HCT116 (cell line): ENCODE results near the gene GPRC5C. TPM values are rescaled to one million over a fixed set of nuclear protein-coding genes. Genes with fewer than 3 reads are reported as not detected.

Experiments
- ATAC-seq: fragments of 200-7000 bp; cut with Tn5 transposase; 2 replicates; pipeline ENCODE4 v1.9.1; 2020; ENCODE audit warnings: mild to moderate bottlenecking, moderate library complexity
- BruUV-seq: library from RNA; stranded (reverse); fragments of 400-500 nt; replicated peaks from 2 replicates; lab custom pipeline; 2021; lab: Mats Ljungman, UMichigan
- CTCF ChIA-PET: fragments of 300-600 bp; sonication (Branson Sonifier 250); formaldehyde crosslinking; loops from one replicate; lab custom pipeline; 2021; ENCODE audit warnings: antibody characterized with exemption; lab: Charles Lee
- POLR2A ChIA-PET: fragments of 300-600, 350-600 bp; sonication (Branson Sonifier 250); formaldehyde crosslinking; loops from one replicate; lab custom pipeline; 2021; ENCODE audit warnings: antibody characterized with exemption; lab: Charles Lee
- RAD21 ChIA-PET, 2 experiments: fragments of 300-600 bp; sonication (Branson Sonifier 250); formaldehyde crosslinking; loops; one replicate each; lab custom pipeline; 2023; ENCODE audit warnings: low total read pairs in 2 of 2; ENCODE audit not compliant: uncharacterized antibody in 2 of 2, unreplicated experiment in 2 of 2, low non-redundant PET in 1 of 2; lab: Charles Lee
- DNase-seq: peaks from one replicate; pipeline ENCODE4 v3.0.0-alpha.2; 2010; ENCODE audit warnings: low read depth, low spot score
- H2AFZ ChIP-seq: fragments of 200-600 bp; shearing (Covaris generic), sonication (generic); 2 replicates; pipeline ENCODE4 v1.6.1; 2017; ENCODE audit warnings: low read depth, mixed run types, mixed read lengths, antibody characterized with exemption, low read length; ENCODE audit not compliant: poor library complexity, severe bottlenecking
- H3K27ac ChIP-seq: 2 replicates; pipeline ENCODE4 v1.5.1; 2012; ENCODE audit warnings: low read depth, low read length
- H3K27me3 ChIP-seq: fragments of 200-600 bp; sonication (generic); 2 replicates; pipeline ENCODE4 v1.6.1; 2016; ENCODE audit warnings: mixed run types, low read length, mixed read lengths; ENCODE audit not compliant: insufficient read depth
- H3K36me3 ChIP-seq, 2 experiments: fragments of 200-500 bp in 1 of 2; fragments of 200-600 bp in 1 of 2; sonication (Bioruptor generic) in 1 of 2; sonication (generic) in 1 of 2; 2 replicates each; pipeline versions ENCODE4 v1.5.1 to v1.6.1; 2014 to 2016; ENCODE audit warnings: low read length in 2 of 2, inconsistent platforms in 1 of 2, mixed read lengths in 1 of 2, mixed run types in 1 of 2; ENCODE audit not compliant: insufficient read depth in 2 of 2, control insufficient read depth in 1 of 2
- H3K4me1 ChIP-seq, 2 experiments: fragments of 200-600 bp in 1 of 2; sonication (generic) in 1 of 2; 2 replicates each; pipeline versions ENCODE4 v1.5.1 to v1.6.1; 2012 to 2017; ENCODE audit warnings: low read length in 2 of 2, inconsistent platforms in 1 of 2, mild to moderate bottlenecking in 1 of 2, mixed read lengths in 1 of 2, mixed run types in 1 of 2, moderate library complexity in 1 of 2; ENCODE audit not compliant: insufficient read depth in 2 of 2, control insufficient read depth in 1 of 2
- H3K4me2 ChIP-seq: fragments of 200-600 bp; sonication (generic); 2 replicates; pipeline ENCODE4 v1.6.1; 2017; ENCODE audit warnings: mixed run types, low read length, mixed read lengths
- H3K4me3 ChIP-seq, 2 experiments: fragments of 200-600 bp in 1 of 2; sonication (generic) in 1 of 2; replicated peaks in 1 of 2; 2 replicates each; pipeline ENCODE4 v1.5.1; 2011 to 2016; ENCODE audit warnings: low read length in 2 of 2, control low read depth in 1 of 2, low read depth in 1 of 2, mild to moderate bottlenecking in 1 of 2, mixed read lengths in 1 of 2, mixed run types in 1 of 2
- H3K79me2 ChIP-seq: fragments of 200-600 bp; sonication (generic); 2 replicates; pipeline ENCODE4 v1.6.1; 2017; ENCODE audit warnings: mild to moderate bottlenecking, mixed run types, low read length, moderate library complexity, mixed read lengths; ENCODE audit not compliant: insufficient read depth
- H3K9ac ChIP-seq: fragments of 200-600 bp; sonication (generic); 2 replicates; pipeline ENCODE4 v1.6.1; 2016; ENCODE audit warnings: low read length, mixed read lengths
- H3K9me2 ChIP-seq: fragments of 200-600 bp; sonication (generic), shearing (Covaris generic); 2 replicates; pipeline ENCODE4 v1.6.1; 2017; ENCODE audit warnings: mixed run types, mild to moderate bottlenecking, moderate library complexity; ENCODE audit not compliant: insufficient read depth
- H3K9me3 ChIP-seq, 2 experiments: fragments of 200-500 bp in 1 of 2; fragments of 200-600 bp in 1 of 2; sonication (Bioruptor generic) in 1 of 2; sonication (generic) in 1 of 2; 2 replicates each; pipeline ENCODE4 v1.6.1; 2014 to 2017; ENCODE audit warnings: low read length in 2 of 2, mixed read lengths in 2 of 2, inconsistent platforms in 1 of 2, low read depth in 1 of 2, mild to moderate bottlenecking in 1 of 2, mixed run types in 1 of 2, moderate library complexity in 1 of 2; ENCODE audit not compliant: control insufficient read depth in 1 of 2, insufficient read depth in 1 of 2
- H4K20me1 ChIP-seq: fragments of 200-600 bp; sonication (generic), shearing (Covaris generic); 2 replicates; pipeline ENCODE4 v1.6.1; 2017; ENCODE audit warnings: mixed run types, mild to moderate bottlenecking, moderate library complexity; ENCODE audit not compliant: insufficient read depth
- ATF3 ChIP-seq: IDR thresholded peaks from 2 replicates; pipeline ENCODE4 v1.6.1; 2012
- CBX3 ChIP-seq: IDR thresholded peaks from 2 replicates; pipeline ENCODE4 v1.6.1; 2012; ENCODE audit warnings: low read depth
- CEBPB ChIP-seq: IDR thresholded peaks from 2 replicates; pipeline ENCODE4 v1.6.1; 2012; ENCODE audit warnings: low read depth
- CTCF ChIP-seq, 3 experiments: fragments of 200-600 bp in 1 of 3; sonication (generic) in 1 of 3; IDR thresholded peaks in 2 of 3; conservative IDR thresholded peaks in 1 of 3; 2 replicates each; pipeline ENCODE4 v1.5.1; 2012 to 2017; ENCODE audit warnings: low read depth in 2 of 3, low read length in 2 of 3, antibody characterized with exemption in 1 of 3, borderline replicate concordance in 1 of 3, control low read depth in 1 of 3, mild to moderate bottlenecking in 1 of 3, mixed read lengths in 1 of 3, mixed run types in 1 of 3, moderate library complexity in 1 of 3; ENCODE audit not compliant: insufficient read depth in 1 of 3
- EGR1 ChIP-seq: IDR thresholded peaks from 2 replicates; pipeline ENCODE4 v1.6.1; 2012; ENCODE audit warnings: low read depth
- ELF1 ChIP-seq: IDR thresholded peaks from 2 replicates; pipeline ENCODE4 v1.6.1; 2012; ENCODE audit warnings: low read depth, borderline replicate concordance
- EZH2 ChIP-seq: fragments of 200-600 bp; sonication (generic); IDR thresholded peaks from 2 replicates; pipeline ENCODE4 v1.6.1; 2017; ENCODE audit warnings: antibody characterized with exemption, mixed run types
- JUND ChIP-seq: IDR thresholded peaks from 2 replicates; pipeline ENCODE4 v1.6.1; 2012
- MAX ChIP-seq: IDR thresholded peaks from 2 replicates; pipeline ENCODE4 v1.6.1; 2012
- POLR2A ChIP-seq: IDR thresholded peaks from 2 replicates; pipeline ENCODE4 v1.7.0; 2011; ENCODE audit warnings: borderline replicate concordance; ENCODE audit not compliant: insufficient read depth, insufficient read length; ENCODE audit errors: extremely low read depth
- RAD21 ChIP-seq: IDR thresholded peaks from 2 replicates; pipeline ENCODE4 v1.6.1; 2012; ENCODE audit warnings: low read depth, mild to moderate bottlenecking
- REST ChIP-seq: IDR thresholded peaks from 2 replicates; pipeline ENCODE4 v1.6.1; 2012; ENCODE audit warnings: low read depth
- SP1 ChIP-seq: IDR thresholded peaks from 2 replicates; pipeline ENCODE4 v1.6.1; 2012; ENCODE audit warnings: low read depth
- SRF ChIP-seq: IDR thresholded peaks from 2 replicates; pipeline ENCODE4 v1.6.1; 2012; ENCODE audit warnings: low read depth
- TCF7L2 ChIP-seq: IDR thresholded peaks from 2 replicates; pipeline ENCODE4 v1.7.0; 2011; ENCODE audit warnings: borderline replicate concordance, inconsistent platforms; ENCODE audit not compliant: insufficient read depth, insufficient read length; ENCODE audit errors: extremely low read depth
- YY1 ChIP-seq: IDR thresholded peaks from 2 replicates; pipeline ENCODE4 v1.6.1; 2011; ENCODE audit warnings: low read length, low read depth, moderate library complexity, mild to moderate bottlenecking; ENCODE audit not compliant: insufficient replicate concordance; ENCODE audit errors: extremely low read depth
- ZFX ChIP-seq: fragments of 450-650 bp; IDR thresholded peaks from 2 replicates; pipeline ENCODE4 v1.6.1; 2017
- ZNF274 ChIP-seq: fragments of 200-500 bp; sonication (Bioruptor generic); IDR thresholded peaks from 2 replicates; pipeline ENCODE4 v1.6.1; 2014; ENCODE audit warnings: mild to moderate bottlenecking, low read depth, low read length, inconsistent platforms
- intact Hi-C: fragments of 100-400 bp; cut with micrococcal nuclease; formaldehyde crosslinking; loops from 2 replicates; pipeline ENCODE4 v1.10.0; 2022
- total RNA-seq: library from RNA; stranded (reverse); gene quantifications from one replicate; pipeline ENCODE4 v1.2.1, GENCODE V29; 2021; ENCODE audit not compliant: unreplicated experiment

GPRC5C gene
- total RNA-seq, 1 experiment from 2014 or later = 54.4 TPM

- H3K27me3 ChIP-seq = peaks cover 21% of the 10 kb centered on the region; the same call in 1 of the 2 replicates
- ChIA-PET CTCF (interaction anchor here (0.6 to 1.2 kb wide), 2 partner anchors 106 to 117 kb away, joined by 3 read pairs; no protein-coding TSS in a partner anchor), RAD21 (no interaction called here), POLR2A (no interaction called here)
- no peaks in the 10 kb centered on the region for H3K4me1 ChIP-seq
- H3K36me3 ChIP-seq = no peaks in the 10 kb centered on the region
- no peak for DNase-seq
- H2AFZ ChIP-seq = no peak overlapping the region
- H3K9me3 ChIP-seq = no peaks in the 10 kb centered on the region
- intact Hi-C loops = no loop called here
- no peak for TF ChIP-seq ZFX
- no peak for TF ChIP-seq JUND
- no peak for TF ChIP-seq CEBPB
- TF ChIP-seq YY1 = no peak
- TF ChIP-seq RAD21 = no peak
- no peak for TF ChIP-seq REST
- no peak for TF ChIP-seq MAX
- no peak for TF ChIP-seq ELF1
- no peak for TF ChIP-seq CTCF (IDR thresholded peaks at IDR 0.05 in 2 of 3, conservative IDR thresholded peaks at IDR 0.05 in 1 of 3; ENCODE audit: borderline replicate concordance in 1 of 3, insufficient read depth in 1 of 3, low read depth in 2 of 3, low read length in 2 of 3)
- TF ChIP-seq ATF3 = no peak
- no peak for TF ChIP-seq TCF7L2
- no peak for TF ChIP-seq EGR1
- no peak for TF ChIP-seq EZH2
- no peak for TF ChIP-seq CBX3
- TF ChIP-seq POLR2A = no peak
- TF ChIP-seq SRF = no peak
- TF ChIP-seq SP1 = no peak
- TF ChIP-seq ZNF274 = no peak
- H3K4me2 ChIP-seq = no peak overlapping the region
- H3K4me3 ChIP-seq = no peak overlapping the region
- no peak overlapping the region for H3K9ac ChIP-seq
- no peaks in the 10 kb centered on the region for H3K9me2 ChIP-seq
- ATAC-seq = no peak
- no TSS peak for BruUV-seq
- H3K27ac ChIP-seq = no peak overlapping the region
- H3K79me2 ChIP-seq = no peaks in the 10 kb centered on the region
- no peaks in the 10 kb centered on the region for H4K20me1 ChIP-seq
Measured at GRCh38 chr17:74485022-74485743, 53.3 kb downstream of the GPRC5C start.
